Endothelial cell of umbilical vein (primary cell): ENCODE results near the gene CEP85L. TPM values are rescaled to one million over a fixed set of nuclear protein-coding genes. Genes with fewer than 3 reads are reported as not detected.

Experiments
- BruUV-seq: library from RNA; stranded (reverse); fragments of 400-500 nt; replicated peaks from 2 replicates; lab custom pipeline; 2021; lab: Mats Ljungman, UMichigan
- CTCF ChIA-PET: fragments of 300-600, 350-600 bp; sonication (Branson Sonifier 250); formaldehyde crosslinking; loops from one replicate; lab custom pipeline; 2021; ENCODE audit warnings: antibody characterized with exemption, inconsistent platforms; lab: Charles Lee
- POLR2A ChIA-PET: fragments of 300-600, 350-600 bp; sonication (Branson Sonifier 250); formaldehyde crosslinking; loops from one replicate; lab custom pipeline; 2021; ENCODE audit warnings: antibody characterized with exemption, inconsistent platforms; lab: Charles Lee
- DNase-seq: peaks from one replicate; pipeline ENCODE4 v3.0.0-alpha.2; 2011; ENCODE audit warnings: low read depth, low spot score
- FAIRE-seq: peaks from 2 replicates; lab custom pipeline; 2011; peaks lifted over from hg19 to GRCh38; lab: Jason Lieb, UNC
- H2AFZ ChIP-seq: 2 replicates; pipeline ENCODE4 v1.6.0; 2012; ENCODE audit warnings: low read depth, low read length, control low read depth, inconsistent platforms
- H3K27ac ChIP-seq: 2 replicates; pipeline ENCODE4 v1.5.1; 2011; ENCODE audit warnings: low read depth, mild to moderate bottlenecking, control low read depth, low read length, moderate library complexity; ENCODE audit not compliant: insufficient read depth
- H3K27me3 ChIP-seq, 2 experiments: 2 replicates each; pipeline versions ENCODE4 v1.6.0 to v1.6.1; 2011; ENCODE audit warnings: low read length in 2 of 2, mixed read lengths in 1 of 2; ENCODE audit not compliant: control insufficient read depth in 2 of 2, insufficient read depth in 2 of 2
- H3K36me3 ChIP-seq, 2 experiments: 2 replicates in 1 of 2; 3 replicates in 1 of 2; pipeline ENCODE4 v1.5.1; 2011; ENCODE audit warnings: low read length in 2 of 2, mild to moderate bottlenecking in 1 of 2, moderate library complexity in 1 of 2; ENCODE audit not compliant: control insufficient read depth in 2 of 2, insufficient read depth in 2 of 2; ENCODE audit errors: extremely low read depth in 1 of 2
- H3K4me1 ChIP-seq: 3 replicates; pipeline ENCODE4 v1.5.1; 2011; ENCODE audit warnings: mild to moderate bottlenecking, low read length; ENCODE audit not compliant: control insufficient read depth, insufficient read depth; ENCODE audit errors: extremely low read depth
- H3K4me2 ChIP-seq: 2 replicates; pipeline ENCODE4 v1.6.1; 2011; ENCODE audit warnings: low read length, control low read depth, mixed read lengths; ENCODE audit not compliant: insufficient read depth
- H3K4me3 ChIP-seq, 3 experiments: fragments of 200-600 bp in 1 of 3; sonication (generic), shearing (Covaris generic) in 1 of 3; replicated peaks in 1 of 3; 2 replicates each; pipeline ENCODE4 v1.5.1; 2011 to 2016; ENCODE audit warnings: control low read depth in 3 of 3, low read length in 3 of 3, mild to moderate bottlenecking in 2 of 3, inconsistent platforms in 1 of 3, low read depth in 1 of 3, moderate library complexity in 1 of 3; ENCODE audit not compliant: insufficient read depth in 1 of 3
- H3K79me2 ChIP-seq: 2 replicates; pipeline ENCODE4 v1.6.0; 2012; ENCODE audit warnings: low read length, inconsistent platforms; ENCODE audit not compliant: control insufficient read depth, insufficient read depth
- H3K9ac ChIP-seq: replicated peaks from 2 replicates; pipeline ENCODE3; 2011; ENCODE audit warnings: low read length, control low read depth; ENCODE audit not compliant: insufficient read depth; ENCODE audit errors: extremely low read depth
- H3K9me1 ChIP-seq: replicated peaks from 3 replicates; pipeline ENCODE4 v1.6.0; 2011; ENCODE audit warnings: mild to moderate bottlenecking, low read length; ENCODE audit not compliant: control insufficient read depth, insufficient read depth; ENCODE audit errors: extremely low read depth
- H3K9me3 ChIP-seq: replicated peaks from 2 replicates; pipeline ENCODE4 v1.5.1; 2012; ENCODE audit warnings: low read length, inconsistent platforms; ENCODE audit not compliant: control insufficient read depth, insufficient read depth
- H4K20me1 ChIP-seq: replicated peaks from 2 replicates; pipeline ENCODE3; 2011; ENCODE audit warnings: mild to moderate bottlenecking, low read length; ENCODE audit not compliant: control insufficient read depth, insufficient read depth; ENCODE audit errors: extremely low read depth
- EZH2 ChIP-seq: IDR thresholded peaks from 2 replicates; pipeline ENCODE4 v1.6.1; 2012; ENCODE audit warnings: borderline replicate concordance, low read depth, mild to moderate bottlenecking, moderate library complexity, low read length, inconsistent platforms; ENCODE audit not compliant: severe bottlenecking
- FOS ChIP-seq: IDR thresholded peaks from 2 replicates; pipeline ENCODE4 v1.6.1; 2011; ENCODE audit warnings: mild to moderate bottlenecking, low read length, moderate library complexity, borderline replicate concordance; ENCODE audit not compliant: insufficient read depth
- GATA2 ChIP-seq: IDR thresholded peaks from 2 replicates; pipeline ENCODE4 v1.7.0; 2011; ENCODE audit warnings: low read depth, mild to moderate bottlenecking, moderate library complexity, mixed read lengths, low read length; ENCODE audit not compliant: insufficient read length, insufficient read depth
- JUN ChIP-seq: IDR thresholded peaks from 2 replicates; pipeline ENCODE4 v1.6.1; 2011; ENCODE audit warnings: borderline replicate concordance, low read depth; ENCODE audit not compliant: insufficient read length, insufficient read depth
- MYC ChIP-seq: IDR thresholded peaks from one replicate; pipeline ENCODE4 v1.6.1; 2011; ENCODE audit warnings: mild to moderate bottlenecking, low read depth, low read length
- POLR2A ChIP-seq: IDR thresholded peaks from 2 replicates; pipeline ENCODE4 v1.6.1; 2012; ENCODE audit warnings: low read depth, mild to moderate bottlenecking, control low read depth, low read length
- POLR2AphosphoS5 ChIP-seq: IDR thresholded peaks from 2 replicates; pipeline ENCODE4 v1.6.1; 2012; ENCODE audit warnings: low read depth, mild to moderate bottlenecking, control low read depth, low read length, moderate library complexity; ENCODE audit not compliant: insufficient read depth
- dilution Hi-C: fragments of 300-500 bp; cut with MboI; formaldehyde crosslinking; loops from one replicate; pipeline ENCODE4 v1.15.0; 2019; ENCODE audit warnings: low sequenced_read_pairs; ENCODE audit not compliant: extremely low pct_ligation_motif_present
- intact Hi-C: fragments of 100-400 bp; cut with micrococcal nuclease; formaldehyde crosslinking; loops from one replicate; pipeline ENCODE4 v1.10.0; 2022
- polyA plus RNA-seq, 4 experiments: library from polyadenylated mRNA; depleted of rRNA in 3 of 4; stranded (reverse) in 3 of 4; unstranded in 1 of 4; fragments of >200 nt; gene quantifications; 2 replicates each; pipeline versions ENCODE4 v1.2.1 to v1.2.3, GENCODE V29; 2011 to 2012; ENCODE audit warnings: missing spikeins in 1 of 4
- total RNA-seq: library from RNA; stranded (reverse); gene quantifications from 2 replicates; pipeline ENCODE4 v1.2.3, GENCODE V29; 2021
- TF ChIP-seq, protein P1 (sequence below): IDR thresholded peaks from 2 replicates; pipeline ENCODE4 v1.6.1; 2011; ENCODE audit not compliant: insufficient read depth, insufficient read length
- TF ChIP-seq, protein P2 (sequence below), 2 donors: IDR thresholded peaks; 1 replicate in 1 of 2; 2 replicates in 1 of 2; pipeline ENCODE4 v1.5.1; 2011; ENCODE audit warnings: low read length in 2 of 2, mild to moderate bottlenecking in 2 of 2, moderate library complexity in 2 of 2, control low read depth in 1 of 2, inconsistent platforms in 1 of 2, low read depth in 1 of 2; ENCODE audit not compliant: insufficient read depth in 1 of 2; ENCODE audit errors: extremely low read depth in 1 of 2

The CEP85L gene
- total and polyA plus RNA-seq, 2 donors (not counting 3 experiments of a cell fraction or from before 2014, with no cell fraction given), result 1.8 to 9.2 TPM

DNA sequence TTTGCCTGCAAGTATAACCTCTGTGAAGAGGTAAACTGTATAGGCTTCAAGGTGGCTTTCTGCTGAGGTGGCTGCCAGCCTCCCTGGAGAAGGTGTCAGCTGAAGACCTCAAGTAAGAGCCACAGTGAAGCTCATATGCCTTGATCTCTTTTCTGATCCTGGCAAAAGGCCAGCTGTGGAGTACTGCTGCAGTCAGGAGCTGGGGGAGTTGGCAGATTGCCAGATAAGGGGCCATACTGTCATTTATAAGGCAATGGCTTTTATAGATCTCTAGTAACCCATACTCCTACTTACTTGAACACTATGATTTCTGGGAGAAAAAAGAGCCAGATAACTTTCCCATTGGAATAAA, 8.8 kb upstream of the CEP85L start:
- Histone ChIP-seq H3K4me2 (no peak overlapping the region), H3K4me1 (no peaks in the 10 kb centered on the region), H3K79me2 (no peaks in the 10 kb centered on the region), H3K27me3 (no peaks in the 10 kb centered on the region), H3K27ac (no peak overlapping the region), H3K9me3 (no peaks in the 10 kb centered on the region), H4K20me1 (no peaks in the 10 kb centered on the region), H3K4me3 (no peak overlapping the region), H2AFZ (no peak overlapping the region), H3K9me1 (no peaks in the 10 kb centered on the region), H3K36me3 (no peaks in the 10 kb centered on the region), H3K9ac (no peak overlapping the region)
- intact Hi-C loops, result no loop called here
- POLR2A ChIA-PET, result interaction anchor here (1.2 kb wide), 1 partner anchor 9 kb away, joined by 3 read pairs; the partner anchor contains the start of gene CEP85L
- no TSS peak for BruUV-seq
- dilution Hi-C loops, result no loop called here
- CTCF ChIA-PET, result interaction anchor here (0.8 to 1.2 kb wide), 2 partner anchors 9 to 376 kb away, joined by 3 read pairs; partner anchors contain the start of gene CEP85L
- FAIRE-seq, result no peak
- TF ChIP-seq, protein P1, sequence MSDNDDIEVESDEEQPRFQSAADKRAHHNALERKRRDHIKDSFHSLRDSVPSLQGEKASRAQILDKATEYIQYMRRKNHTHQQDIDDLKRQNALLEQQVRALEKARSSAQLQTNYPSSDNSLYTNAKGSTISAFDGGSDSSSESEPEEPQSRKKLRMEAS, result no peak
- TF ChIP-seq JUN (no peak), POLR2A (no peak), MYC (no peak), GATA2 (no peak), EZH2 (no peak), POLR2AphosphoS5 (no peak), FOS (no peak)
- TF ChIP-seq, protein P2, sequence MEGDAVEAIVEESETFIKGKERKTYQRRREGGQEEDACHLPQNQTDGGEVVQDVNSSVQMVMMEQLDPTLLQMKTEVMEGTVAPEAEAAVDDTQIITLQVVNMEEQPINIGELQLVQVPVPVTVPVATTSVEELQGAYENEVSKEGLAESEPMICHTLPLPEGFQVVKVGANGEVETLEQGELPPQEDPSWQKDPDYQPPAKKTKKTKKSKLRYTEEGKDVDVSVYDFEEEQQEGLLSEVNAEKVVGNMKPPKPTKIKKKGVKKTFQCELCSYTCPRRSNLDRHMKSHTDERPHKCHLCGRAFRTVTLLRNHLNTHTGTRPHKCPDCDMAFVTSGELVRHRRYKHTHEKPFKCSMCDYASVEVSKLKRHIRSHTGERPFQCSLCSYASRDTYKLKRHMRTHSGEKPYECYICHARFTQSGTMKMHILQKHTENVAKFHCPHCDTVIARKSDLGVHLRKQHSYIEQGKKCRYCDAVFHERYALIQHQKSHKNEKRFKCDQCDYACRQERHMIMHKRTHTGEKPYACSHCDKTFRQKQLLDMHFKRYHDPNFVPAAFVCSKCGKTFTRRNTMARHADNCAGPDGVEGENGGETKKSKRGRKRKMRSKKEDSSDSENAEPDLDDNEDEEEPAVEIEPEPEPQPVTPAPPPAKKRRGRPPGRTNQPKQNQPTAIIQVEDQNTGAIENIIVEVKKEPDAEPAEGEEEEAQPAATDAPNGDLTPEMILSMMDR (IDR thresholded peaks at IDR 0.05; ENCODE audit: extremely low read depth in 1 of 2, insufficient read depth in 1 of 2, low read depth in 1 of 2, low read length in 2 of 2), result no peak
- peak; percentile 48 for DNase-seq
